ENCODE results near the gene AKAP12. TPM values are rescaled to one million over a fixed set of nuclear protein-coding genes. Genes with fewer than 3 reads are reported as not detected.
A peak's percentile ranks its signal among the peaks of the same experiment; 100 is the strongest.

AKAP12 gene
- polyA plus RNA-seq, 12 donors: 98.7 to 200 (median 120) TPM; not detected in 1

- no peak for DNase-seq
Measured at GRCh38 chr6:151233731-151234130, 6.0 kb upstream of the AKAP12 start.

- no peak for DNase-seq
Measured at GRCh38 chr6:151236668-151237401, 2.9 kb upstream of the AKAP12 start.

GRCh38 chr6:151240036-151240685, 394 bp downstream of the AKAP12 start:
- DNase-seq: peak; percentile 88

GRCh38 chr6:151240791-151241642, 1.2 kb downstream of the AKAP12 start:
- DNase-seq: peak; percentile 52

GRCh38 chr6:151241853-151242252, 2.1 kb downstream of the AKAP12 start:
- peak; percentile 24 for DNase-seq

- DNase-seq: no peak
Measured at GRCh38 chr6:151242420-151242861, 2.7 kb downstream of the AKAP12 start.

- DNase-seq: no peak
Measured at GRCh38 chr6:151243481-151243880, 3.7 kb downstream of the AKAP12 start.

GRCh38 chr6:151247490-151247889, 7.7 kb downstream of the AKAP12 start:
- no peak for DNase-seq

- no peak for DNase-seq
Measured at GRCh38 chr6:151248295-151248694, 8.5 kb downstream of the AKAP12 start.

- no peak for DNase-seq
Measured at GRCh38 chr6:151252634-151253033, 12.9 kb downstream of the AKAP12 start.

GRCh38 chr6:151254451-151255081, 14.8 kb downstream of the AKAP12 start:
- DNase-seq: no peak

- DNase-seq: no peak
Measured at GRCh38 chr6:151255811-151256210, 16.0 kb downstream of the AKAP12 start.

- DNase-seq: peak; percentile 69
Measured at GRCh38 chr6:151257985-151258445, 18.2 kb downstream of the AKAP12 start.

GRCh38 chr6:151260205-151260604, 20.4 kb downstream of the AKAP12 start:
- no peak for DNase-seq

GRCh38 chr6:151263035-151263434, 23.3 kb downstream of the AKAP12 start:
- no peak for DNase-seq

GRCh38 chr6:151263967-151264366, 24.2 kb downstream of the AKAP12 start:
- peak; percentile 59 for DNase-seq

GRCh38 chr6:151265282-151265681, 25.5 kb downstream of the AKAP12 start:
- no peak for DNase-seq

GRCh38 chr6:151269321-151269995, 29.7 kb downstream of the AKAP12 start:
- DNase-seq: peak; percentile 71

- no peak for DNase-seq
Measured at GRCh38 chr6:151275121-151275520, 35.4 kb downstream of the AKAP12 start.

- no peak for DNase-seq
Measured at GRCh38 chr6:151275566-151275965, 35.8 kb downstream of the AKAP12 start.

GRCh38 chr6:151276112-151276740, 36.5 kb downstream of the AKAP12 start:
- no peak for DNase-seq

All from muscle of arm (tissue), 12 donors.